Prostate gland (tissue), 2 donors: ENCODE measurements around the gene GCHFR.

Source experiments
- CTCF ChIP-seq, 4 experiments: fragments of 200-600 bp in 2 of 4; fragments of 450-650 bp in 2 of 4; sonication (generic) in 2 of 4; IDR thresholded peaks; 1 replicate in 3 of 4; 2 replicates in 1 of 4; pipeline ENCODE4 v1.5.1; 2016 to 2019; ENCODE audit warnings: antibody characterized with exemption in 4 of 4, mild to moderate bottlenecking in 2 of 4, moderate library complexity in 2 of 4
- POLR2A ChIP-seq: fragments of 450-650 bp; IDR thresholded peaks from one replicate; pipeline ENCODE4 v1.6.1; 2016; ENCODE audit warnings: antibody characterized with exemption, mild to moderate bottlenecking
- POLR2AphosphoS5 ChIP-seq: sonication (generic); formaldehyde crosslinking; IDR thresholded peaks from one replicate; pipeline ENCODE4 v1.6.1; 2017; ENCODE audit warnings: antibody characterized with exemption

GRCh38 chr15:40787991-40788390 is 24.1 kb downstream of the GCHFR start:
- TF ChIP-seq CTCF (IDR thresholded peaks at IDR 0.05), result no peak
- TF ChIP-seq POLR2AphosphoS5, result no peak
- TF ChIP-seq POLR2A, result no peak
